SU-DHL-6 (cell line): ENCODE results near the gene GINS1.

ENCODE experiments used
- H2AFZ ChIP-seq: fragments of 200-600 bp; sonication (generic); 2 replicates; pipeline ENCODE4 v1.6.1; 2014; ENCODE audit warnings: low read depth, mild to moderate bottlenecking, moderate library complexity, mixed read lengths, antibody characterized with exemption, low read length; ENCODE audit not compliant: severe bottlenecking
- H3F3A ChIP-seq: fragments of 200-600 bp; shearing (Covaris generic); 2 replicates; pipeline ENCODE4 v1.6.0; 2016; ENCODE audit warnings: antibody characterized with exemption, mild to moderate bottlenecking; ENCODE audit not compliant: insufficient read depth
- H3K27ac ChIP-seq: fragments of 200-600 bp; sonication (generic); 2 replicates; pipeline ENCODE4 v1.5.1; 2016; ENCODE audit warnings: low read depth, mild to moderate bottlenecking, low read length, moderate library complexity, mixed read lengths
- H3K27me3 ChIP-seq: fragments of 200-600 bp; sonication (generic), shearing (Covaris generic); 2 replicates; pipeline ENCODE4 v1.6.0; 2014; ENCODE audit warnings: mild to moderate bottlenecking, low read length
- H3K36me3 ChIP-seq: fragments of 200-600 bp; sonication (generic); 2 replicates; pipeline ENCODE4 v1.6.1; 2014; ENCODE audit warnings: mild to moderate bottlenecking, low read length, mixed read lengths
- H3K4me2 ChIP-seq: fragments of 300-600, 200-600 bp; shearing (Covaris generic), sonication (generic); 2 replicates; pipeline ENCODE4 v1.6.0; 2014; ENCODE audit warnings: low read length, low read depth, mild to moderate bottlenecking; ENCODE audit not compliant: poor library complexity, severe bottlenecking
- H3K4me3 ChIP-seq: fragments of 200-600 bp; sonication (generic); 2 replicates; pipeline ENCODE4 v1.5.1; 2014; ENCODE audit warnings: antibody characterized with exemption, low read length, mild to moderate bottlenecking, mixed read lengths; ENCODE audit not compliant: insufficient read depth, poor library complexity, severe bottlenecking
- H3K79me2 ChIP-seq: fragments of 200-600 bp; sonication (generic); 2 replicates; pipeline ENCODE4 v1.6.1; 2014; ENCODE audit warnings: mild to moderate bottlenecking, low read length, moderate library complexity; ENCODE audit not compliant: insufficient read depth
- H3K9ac ChIP-seq: fragments of 200-600 bp; sonication (generic); 2 replicates; pipeline ENCODE4 v1.7.0; 2014; ENCODE audit warnings: mild to moderate bottlenecking, low read length
- H3K9me2 ChIP-seq: fragments of 200-600 bp; sonication (generic); replicated peaks from 2 replicates; pipeline ENCODE4 v1.6.1; 2014; ENCODE audit warnings: low read length; ENCODE audit not compliant: insufficient read depth
- H3K9me3 ChIP-seq: fragments of 200-600 bp; sonication (generic); 2 replicates; pipeline ENCODE4 v1.6.1; 2014; ENCODE audit warnings: low read length, mixed read lengths; ENCODE audit not compliant: insufficient read depth
- H4K20me1 ChIP-seq: fragments of 200-600 bp; sonication (generic); 2 replicates; pipeline ENCODE4 v1.6.1; 2014; ENCODE audit warnings: low read depth, mild to moderate bottlenecking, antibody characterized with exemption, low read length, moderate library complexity, mixed read lengths
- CTCF ChIP-seq: fragments of 200-600 bp; sonication (generic); IDR thresholded peaks from one replicate; pipeline ENCODE4 v1.5.1; 2017; ENCODE audit warnings: antibody characterized with exemption, mild to moderate bottlenecking, low read length, moderate library complexity; ENCODE audit not compliant: insufficient read depth, poor library complexity, severe bottlenecking
- EZH2phosphoT487 ChIP-seq: fragments of 200-600 bp; sonication (generic), shearing (Covaris generic); conservative IDR thresholded peaks from 2 replicates; pipeline ENCODE4 v1.6.1; 2018; ENCODE audit warnings: mild to moderate bottlenecking, antibody characterized with exemption, low read length, moderate library complexity, mixed read lengths

The GINS1 gene

GRCh38 chr20:25495189-25495824 is 87.8 kb downstream of the GINS1 start:
- no peak for TF ChIP-seq CTCF
- no peak for TF ChIP-seq EZH2phosphoT487
- Histone ChIP-seq H3K79me2 (no peaks in the 10 kb centered on the region), H3K4me3 (no peak overlapping the region), H2AFZ (no peak overlapping the region), H3K4me2 (no peak overlapping the region), H3K9me3 (no peaks in the 10 kb centered on the region), H3K27ac (no peak overlapping the region), H3F3A (no peaks in the 10 kb centered on the region), H4K20me1 (no peaks in the 10 kb centered on the region), H3K36me3 (no peaks in the 10 kb centered on the region), H3K9me2 (no peaks in the 10 kb centered on the region), H3K27me3 (no peaks in the 10 kb centered on the region), H3K9ac (no peak overlapping the region)

DNA sequence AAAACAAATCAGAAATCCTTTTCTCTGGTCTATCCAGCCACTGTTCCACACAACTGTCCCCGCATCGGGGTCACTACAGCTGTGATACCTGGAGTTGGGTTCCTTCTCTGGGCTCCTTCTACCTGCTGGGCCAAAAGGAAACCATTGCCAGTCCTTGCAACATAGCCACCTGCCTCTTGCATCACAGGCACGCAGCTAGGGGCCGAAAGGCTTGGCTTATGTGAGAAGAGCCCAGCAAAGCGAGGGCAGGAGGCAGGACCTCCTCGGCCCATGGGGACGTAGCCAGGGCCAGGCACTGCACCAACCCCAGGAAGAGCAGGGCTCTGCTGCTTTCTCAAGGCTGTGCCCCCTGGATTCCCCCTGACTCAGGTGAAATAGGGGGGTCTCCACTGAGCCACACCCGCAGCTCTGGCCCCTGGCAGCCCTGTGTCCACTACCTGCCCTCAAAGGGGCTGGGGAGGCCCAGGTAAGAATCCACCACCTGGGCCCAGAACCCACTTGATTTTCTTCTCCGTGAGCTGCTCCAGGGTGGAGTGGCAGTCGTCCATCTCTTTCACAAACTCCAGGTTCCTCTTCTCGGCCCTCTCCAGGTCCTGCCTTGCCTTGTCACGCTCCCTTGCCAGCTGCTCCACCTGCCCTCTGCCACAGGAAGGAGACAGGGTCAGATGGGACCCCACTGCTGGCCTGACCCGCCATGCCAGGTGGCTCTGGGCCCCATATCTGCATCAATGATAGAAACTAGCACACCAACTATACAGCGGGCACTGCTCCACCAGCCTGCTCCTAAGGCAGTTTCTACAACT is 88.9 kb downstream of the GINS1 start:
- H2AFZ ChIP-seq: no peak overlapping the region

GRCh38 chr20:25496968-25497401 is 89.5 kb downstream of the GINS1 start:
- no peaks in the 10 kb centered on the region for H3K79me2 ChIP-seq
- H3K4me3 ChIP-seq: no peak overlapping the region
- no peak overlapping the region for H3K27ac ChIP-seq
- TF ChIP-seq CTCF (no peak), EZH2phosphoT487 (no peak)
- no peaks in the 10 kb centered on the region for H4K20me1 ChIP-seq
- H3K27me3 ChIP-seq: no peaks in the 10 kb centered on the region
- no peaks in the 10 kb centered on the region for H3K9me2 ChIP-seq
- H2AFZ ChIP-seq: no peak overlapping the region
- H3K9ac ChIP-seq: no peak overlapping the region
- no peaks in the 10 kb centered on the region for H3K9me3 ChIP-seq
- no peaks in the 10 kb centered on the region for H3K36me3 ChIP-seq
- H3F3A ChIP-seq: no peaks in the 10 kb centered on the region
- H3K4me2 ChIP-seq: no peak overlapping the region

More for the DNA sequence above, 88.9 kb downstream of the GINS1 start:
- Histone ChIP-seq H3K27me3 (no peaks in the 10 kb centered on the region), H3K36me3 (no peaks in the 10 kb centered on the region), H3K9me2 (no peaks in the 10 kb centered on the region), H3F3A (no peaks in the 10 kb centered on the region), H3K4me2 (no peak overlapping the region), H4K20me1 (no peaks in the 10 kb centered on the region), H3K79me2 (no peaks in the 10 kb centered on the region), H3K9ac (no peak overlapping the region), H3K4me3 (no peak overlapping the region), H3K27ac (no peak overlapping the region), H3K9me3 (no peaks in the 10 kb centered on the region)
- TF ChIP-seq CTCF: no peak
- no peak for TF ChIP-seq EZH2phosphoT487
